ENCODE measurements around the gene GALK2.
"Not testable (repeated sequence)": the region's sequence is repeated elsewhere in the genome, so short reads cannot be mapped to it uniquely, and the experiment has no call there.

GALK2 gene

GRCh38 chr15:49247556-49248110 lies 77.6 kb downstream of the GALK2 start:
- TF ChIP-seq TCF4 (CRISPR knock-in tag; IDR thresholded peaks at IDR 0.05; ENCODE audit: borderline replicate concordance), result no peak
- no peak for TF ChIP-seq SNAI2 (CRISPR knock-in tag; IDR thresholded peaks at IDR 0.05)
- TF ChIP-seq ZNF70 (CRISPR knock-in tag; IDR thresholded peaks at IDR 0.05), result no peak
- TF ChIP-seq ZFP3 (CRISPR knock-in tag; IDR thresholded peaks at IDR 0.05), result no peak
- TF ChIP-seq CSRNP3 (CRISPR knock-in tag; IDR thresholded peaks at IDR 0.05), result no peak
- no peak for TF ChIP-seq ZNF8 (CRISPR knock-in tag; IDR thresholded peaks at IDR 0.05)
- TF ChIP-seq ZC3H10 (CRISPR knock-in tag; IDR thresholded peaks at IDR 0.05), result no peak
- TF ChIP-seq ESRRG (CRISPR knock-in tag; IDR thresholded peaks at IDR 0.05), result no peak
- no peak for TF ChIP-seq OSR1 (CRISPR knock-in tag; IDR thresholded peaks at IDR 0.05)
- TF ChIP-seq, protein P1, sequence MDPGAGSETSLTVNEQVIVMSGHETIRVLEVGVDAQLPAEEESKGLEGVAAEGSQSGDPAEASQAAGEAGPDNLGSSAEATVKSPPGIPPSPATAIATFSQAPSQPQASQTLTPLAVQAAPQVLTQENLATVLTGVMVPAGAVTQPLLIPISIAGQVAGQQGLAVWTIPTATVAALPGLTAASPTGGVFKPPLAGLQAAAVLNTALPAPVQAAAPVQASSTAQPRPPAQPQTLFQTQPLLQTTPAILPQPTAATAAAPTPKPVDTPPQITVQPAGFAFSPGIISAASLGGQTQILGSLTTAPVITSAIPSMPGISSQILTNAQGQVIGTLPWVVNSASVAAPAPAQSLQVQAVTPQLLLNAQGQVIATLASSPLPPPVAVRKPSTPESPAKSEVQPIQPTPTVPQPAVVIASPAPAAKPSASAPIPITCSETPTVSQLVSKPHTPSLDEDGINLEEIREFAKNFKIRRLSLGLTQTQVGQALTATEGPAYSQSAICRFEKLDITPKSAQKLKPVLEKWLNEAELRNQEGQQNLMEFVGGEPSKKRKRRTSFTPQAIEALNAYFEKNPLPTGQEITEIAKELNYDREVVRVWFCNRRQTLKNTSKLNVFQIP (CRISPR knock-in tag; IDR thresholded peaks at IDR 0.05; ENCODE audit: borderline replicate concordance, low read depth), result no peak
- TF ChIP-seq PPARA (CRISPR knock-in tag; IDR thresholded peaks at IDR 0.05; ENCODE audit: borderline replicate concordance), result no peak
- TF ChIP-seq ARNTL (CRISPR knock-in tag; IDR thresholded peaks at IDR 0.05; ENCODE audit: borderline replicate concordance, low read depth), result no peak
- TF ChIP-seq CSDC2 (CRISPR knock-in tag; IDR thresholded peaks at IDR 0.05), result no peak
- ATAC-seq, result no peak

GRCh38 chr15:49248291-49248690 lies 78.2 kb downstream of the GALK2 start:
- no peak for ATAC-seq
- TF ChIP-seq CSDC2 (CRISPR knock-in tag; IDR thresholded peaks at IDR 0.05), result no peak
- TF ChIP-seq ISL1 (CRISPR knock-in tag; IDR thresholded peaks at IDR 0.05), result no peak
- no peak for TF ChIP-seq RARB (CRISPR knock-in tag; IDR thresholded peaks at IDR 0.05)
- TF ChIP-seq GLIS3 (CRISPR knock-in tag; IDR thresholded peaks at IDR 0.05), result no peak
- TF ChIP-seq, protein P2, sequence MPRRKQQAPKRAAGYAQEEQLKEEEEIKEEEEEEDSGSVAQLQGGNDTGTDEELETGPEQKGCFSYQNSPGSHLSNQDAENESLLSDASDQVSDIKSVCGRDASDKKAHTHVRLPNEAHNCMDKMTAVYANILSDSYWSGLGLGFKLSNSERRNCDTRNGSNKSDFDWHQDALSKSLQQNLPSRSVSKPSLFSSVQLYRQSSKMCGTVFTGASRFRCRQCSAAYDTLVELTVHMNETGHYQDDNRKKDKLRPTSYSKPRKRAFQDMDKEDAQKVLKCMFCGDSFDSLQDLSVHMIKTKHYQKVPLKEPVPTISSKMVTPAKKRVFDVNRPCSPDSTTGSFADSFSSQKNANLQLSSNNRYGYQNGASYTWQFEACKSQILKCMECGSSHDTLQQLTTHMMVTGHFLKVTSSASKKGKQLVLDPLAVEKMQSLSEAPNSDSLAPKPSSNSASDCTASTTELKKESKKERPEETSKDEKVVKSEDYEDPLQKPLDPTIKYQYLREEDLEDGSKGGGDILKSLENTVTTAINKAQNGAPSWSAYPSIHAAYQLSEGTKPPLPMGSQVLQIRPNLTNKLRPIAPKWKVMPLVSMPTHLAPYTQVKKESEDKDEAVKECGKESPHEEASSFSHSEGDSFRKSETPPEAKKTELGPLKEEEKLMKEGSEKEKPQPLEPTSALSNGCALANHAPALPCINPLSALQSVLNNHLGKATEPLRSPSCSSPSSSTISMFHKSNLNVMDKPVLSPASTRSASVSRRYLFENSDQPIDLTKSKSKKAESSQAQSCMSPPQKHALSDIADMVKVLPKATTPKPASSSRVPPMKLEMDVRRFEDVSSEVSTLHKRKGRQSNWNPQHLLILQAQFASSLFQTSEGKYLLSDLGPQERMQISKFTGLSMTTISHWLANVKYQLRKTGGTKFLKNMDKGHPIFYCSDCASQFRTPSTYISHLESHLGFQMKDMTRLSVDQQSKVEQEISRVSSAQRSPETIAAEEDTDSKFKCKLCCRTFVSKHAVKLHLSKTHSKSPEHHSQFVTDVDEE (CRISPR knock-in tag; IDR thresholded peaks at IDR 0.05), result no peak

DNA sequence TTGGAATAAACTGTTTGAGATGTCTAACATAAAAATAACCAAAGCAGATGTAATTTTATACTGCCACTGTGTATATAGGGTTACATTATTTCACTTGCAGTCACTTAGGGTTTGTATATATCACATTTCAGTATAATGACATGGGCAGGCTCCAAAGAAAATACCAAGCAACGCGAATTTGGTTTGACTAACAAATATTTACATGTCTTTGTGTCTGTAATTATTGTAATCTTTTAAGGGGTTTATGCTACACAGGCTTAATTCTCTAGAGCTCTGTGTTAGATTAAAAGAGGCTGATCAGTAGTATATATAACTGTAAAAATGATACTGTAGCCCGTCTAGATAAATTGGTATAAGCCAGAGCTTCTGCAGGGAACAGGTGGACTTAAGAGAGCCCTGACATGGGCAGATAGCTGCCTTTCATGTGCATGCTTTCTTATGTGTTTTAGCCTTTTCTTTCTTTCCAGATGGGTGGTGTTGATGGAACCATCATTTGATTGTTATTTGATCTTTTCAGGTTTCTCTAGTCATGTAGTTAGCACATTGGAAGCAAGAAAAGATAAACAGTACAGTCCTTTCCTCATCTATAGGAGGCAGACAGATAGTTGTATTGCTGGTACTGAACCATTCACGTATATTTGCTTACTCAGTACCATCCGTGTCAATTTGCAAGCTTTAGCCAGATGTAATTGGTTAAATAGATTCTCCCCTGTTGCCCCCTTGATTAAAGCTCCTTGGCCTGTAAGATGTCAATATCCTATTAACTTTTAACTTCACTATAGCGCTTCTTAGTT lies 86.1 kb downstream of the GALK2 start:
- ATAC-seq, result peak; percentile 31; the same call in 1 of the 3 replicates
- TF ChIP-seq ZFP30 (CRISPR knock-in tag; IDR thresholded peaks at IDR 0.05) (no peak), PPARA (CRISPR knock-in tag; IDR thresholded peaks at IDR 0.05; ENCODE audit: borderline replicate concordance) (no peak), ARNTL (CRISPR knock-in tag; IDR thresholded peaks at IDR 0.05; ENCODE audit: borderline replicate concordance, low read depth) (no peak), CREB5 (CRISPR knock-in tag; IDR thresholded peaks at IDR 0.05; ENCODE audit: low read depth) (no peak), ZC3H10 (CRISPR knock-in tag; IDR thresholded peaks at IDR 0.05) (no peak), TCF4 (CRISPR knock-in tag; IDR thresholded peaks at IDR 0.05; ENCODE audit: borderline replicate concordance) (no peak)

- ATAC-seq, result not testable (repeated sequence)
Measured at GRCh38 chr15:49265117-49265516, 95.1 kb downstream of the GALK2 start.

DNA sequence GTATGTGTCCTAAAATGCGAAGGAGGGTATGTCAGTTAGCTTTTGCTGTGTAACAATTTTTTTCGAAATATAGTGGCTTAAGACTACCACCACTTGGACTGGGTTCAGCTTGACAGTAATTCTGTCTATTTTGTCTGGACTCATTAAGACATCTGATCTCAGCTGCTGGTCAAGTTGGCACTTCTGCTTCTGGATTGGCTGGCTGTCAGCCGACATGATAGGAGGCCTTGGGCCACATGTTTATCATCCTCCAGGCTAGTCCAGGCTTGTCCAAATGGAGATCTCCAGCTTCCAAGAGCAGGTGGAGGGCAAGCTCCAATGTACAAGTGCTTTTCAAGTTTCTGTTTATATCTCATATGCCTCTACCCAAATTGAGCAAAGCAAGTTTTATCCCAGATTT lies 95.9 kb downstream of the GALK2 start:
- ATAC-seq, result no peak
- TF ChIP-seq ZC3H10 (CRISPR knock-in tag; IDR thresholded peaks at IDR 0.05) (no peak), OSR1 (CRISPR knock-in tag; IDR thresholded peaks at IDR 0.05) (no peak), PPARA (CRISPR knock-in tag; IDR thresholded peaks at IDR 0.05; ENCODE audit: borderline replicate concordance) (no peak), GLIS3 (CRISPR knock-in tag; IDR thresholded peaks at IDR 0.05) (no peak), CREB5 (CRISPR knock-in tag; IDR thresholded peaks at IDR 0.05; ENCODE audit: low read depth) (no peak), TCF4 (CRISPR knock-in tag; IDR thresholded peaks at IDR 0.05; ENCODE audit: borderline replicate concordance) (no peak), CSRNP3 (CRISPR knock-in tag; IDR thresholded peaks at IDR 0.05) (no peak), BACH2 (CRISPR knock-in tag; IDR thresholded peaks at IDR 0.05; ENCODE audit: borderline replicate concordance) (no peak), ZNF8 (CRISPR knock-in tag; IDR thresholded peaks at IDR 0.05) (no peak)
- TF ChIP-seq, protein P1 (CRISPR knock-in tag; IDR thresholded peaks at IDR 0.05; ENCODE audit: borderline replicate concordance, low read depth), result no peak

Measured in SK-N-SH treated with all-trans-retinoic acid at 6 μM for 48 hours (cell line).